Measurements from ENCODE around the gene QRFP.

DNA sequence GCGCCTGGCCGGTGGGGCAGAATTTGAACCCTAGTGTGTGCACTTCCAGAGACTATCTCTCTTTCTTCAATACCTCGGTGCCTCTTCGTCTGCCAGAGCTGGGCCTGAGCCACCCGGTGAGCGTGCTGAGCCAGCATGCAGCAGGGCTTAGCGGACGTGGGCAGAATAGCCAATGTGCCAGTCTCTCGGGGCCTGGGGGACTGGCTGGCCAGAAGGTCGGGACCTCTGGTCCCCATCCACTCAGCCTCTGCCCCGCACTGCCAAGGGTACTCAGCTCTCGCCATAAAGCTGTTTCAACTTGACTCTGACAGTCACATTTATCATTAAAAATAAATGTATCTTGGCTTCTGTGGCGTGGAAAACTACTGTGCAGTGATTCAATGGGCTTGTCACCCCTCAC, 46.6 kb upstream of the QRFP start:
- no peak for TF ChIP-seq CTCF (IDR thresholded peaks at IDR 0.05)
- TF ChIP-seq POLR2A (IDR thresholded peaks at IDR 0.05): no peak
